NK-92 (cell line): Measurements from ENCODE around the gene S1PR3.
"Not testable (repeated sequence)": the region's sequence is repeated elsewhere in the genome, so short reads cannot be mapped to it uniquely, and the experiment has no call there.

Experiments
- DNase-seq: peaks from one replicate; lab custom pipeline; 2025; ENCODE audit not compliant: unreplicated experiment; lab: John Stamatoyannopoulos, UW

The S1PR3 gene

GRCh38 chr9:88991066-88992034 lies at the start of gene S1PR3:
Gene S1PR3, plus strand, starts transcription at chr9:88991468. Its CDS starts 9,733 bp downstream, at chr9:89001201.
- DNase-seq, result no peak

GRCh38 chr9:88941586-88941985 lies 49.7 kb upstream of the S1PR3 start:
- not testable (repeated sequence) for DNase-seq

DNA sequence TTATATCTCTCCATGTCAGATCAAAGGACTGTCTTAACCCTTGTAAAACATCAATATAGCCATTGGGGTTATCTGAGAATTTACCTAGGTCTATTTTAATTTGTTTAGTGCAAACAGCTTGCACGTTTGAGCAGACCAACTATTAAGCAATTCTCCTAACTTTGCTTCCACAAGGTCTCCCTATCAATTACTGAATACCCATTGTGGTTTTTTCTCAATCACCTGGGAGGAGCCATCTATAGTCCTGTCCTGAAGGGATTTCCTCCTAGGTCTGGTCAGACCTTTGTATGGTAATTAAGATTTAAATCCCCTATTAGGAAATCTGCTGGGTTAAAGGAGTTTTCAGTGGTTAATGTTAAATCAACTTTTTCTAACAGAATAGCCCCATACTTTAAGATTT lies 48.9 kb upstream of the S1PR3 start:
- DNase-seq, result no peak

- DNase-seq, result no peak
Measured at GRCh38 chr9:88945636-88946333, 45.5 kb upstream of the S1PR3 start.

GRCh38 chr9:88947581-88948573 lies 43.4 kb upstream of the S1PR3 start:
- no peak for DNase-seq

- no peak for DNase-seq
Measured at GRCh38 chr9:88949425-88949824, 41.8 kb upstream of the S1PR3 start.

GRCh38 chr9:88949961-88950340 lies 41.3 kb upstream of the S1PR3 start:
- DNase-seq, result no peak

GRCh38 chr9:88950341-88951154 lies 40.7 kb upstream of the S1PR3 start:
- no peak for DNase-seq

DNA sequence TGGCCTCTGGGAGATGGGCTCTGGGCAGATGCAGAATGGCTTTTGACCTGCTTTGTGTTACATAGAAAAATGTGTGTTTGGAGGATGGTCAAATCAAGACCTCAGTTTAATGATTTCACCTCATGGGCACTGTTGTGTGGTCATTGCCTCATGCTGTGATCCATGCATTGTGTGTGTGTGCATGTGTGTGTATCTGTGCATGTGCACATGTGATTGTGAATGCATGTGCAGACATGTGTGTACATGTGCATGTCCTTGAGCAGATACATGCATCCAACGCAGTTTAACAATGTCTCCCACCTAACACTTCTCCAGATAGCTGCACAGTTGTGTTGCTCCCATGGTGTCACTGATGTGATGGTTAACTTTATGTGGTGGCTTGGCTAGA lies 40.1 kb upstream of the S1PR3 start:
- no peak for DNase-seq

DNA sequence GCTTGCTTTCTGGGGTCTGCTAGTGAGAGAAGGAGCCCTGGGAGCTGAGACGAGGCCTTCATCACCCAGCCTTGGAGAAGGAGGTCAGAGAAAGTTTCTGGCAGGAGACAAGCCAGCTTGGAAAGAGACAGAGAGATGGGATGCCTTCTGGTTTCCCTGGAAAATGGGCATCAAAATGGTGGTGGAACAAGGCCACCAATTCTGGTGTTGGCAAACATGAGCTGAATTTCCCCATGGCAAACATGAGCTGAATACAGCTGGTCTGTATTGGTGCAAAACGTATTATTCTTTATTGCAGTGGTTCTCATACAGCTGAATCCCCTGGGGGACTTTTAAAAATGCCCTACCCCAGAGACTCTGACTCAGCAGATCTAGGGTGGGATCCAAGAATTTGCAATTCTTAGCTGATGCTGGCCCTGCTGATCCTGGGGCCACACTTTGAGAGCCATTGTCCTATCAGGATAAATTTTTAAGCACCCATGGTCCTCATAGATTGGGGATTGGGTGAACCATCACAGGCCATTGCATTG lies 39.1 kb upstream of the S1PR3 start:
- no peak for DNase-seq

GRCh38 chr9:88952976-88953375 lies 38.3 kb upstream of the S1PR3 start:
- DNase-seq, result no peak

GRCh38 chr9:88953381-88954029 lies 37.8 kb upstream of the S1PR3 start:
- DNase-seq, result no peak

DNA sequence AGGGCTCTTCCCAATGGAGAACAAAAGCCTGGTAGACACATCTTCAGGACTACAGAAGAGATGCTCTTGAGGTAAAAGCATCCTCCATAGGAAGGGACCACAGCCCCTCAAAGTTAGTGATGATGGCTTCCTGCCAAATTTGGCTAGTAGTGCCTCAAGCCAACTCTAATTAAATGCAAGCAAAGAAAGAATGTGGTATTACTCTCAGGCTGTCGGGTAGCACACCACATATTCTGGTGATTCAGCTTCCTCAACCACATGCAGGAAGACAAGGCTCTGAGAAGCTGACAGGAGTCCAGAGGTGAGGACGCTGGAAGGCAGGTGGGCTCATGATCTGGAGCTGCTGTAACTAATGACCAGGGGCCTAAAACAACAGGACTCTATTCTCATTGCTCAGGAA lies 37.2 kb upstream of the S1PR3 start:
- no peak for DNase-seq

DNA sequence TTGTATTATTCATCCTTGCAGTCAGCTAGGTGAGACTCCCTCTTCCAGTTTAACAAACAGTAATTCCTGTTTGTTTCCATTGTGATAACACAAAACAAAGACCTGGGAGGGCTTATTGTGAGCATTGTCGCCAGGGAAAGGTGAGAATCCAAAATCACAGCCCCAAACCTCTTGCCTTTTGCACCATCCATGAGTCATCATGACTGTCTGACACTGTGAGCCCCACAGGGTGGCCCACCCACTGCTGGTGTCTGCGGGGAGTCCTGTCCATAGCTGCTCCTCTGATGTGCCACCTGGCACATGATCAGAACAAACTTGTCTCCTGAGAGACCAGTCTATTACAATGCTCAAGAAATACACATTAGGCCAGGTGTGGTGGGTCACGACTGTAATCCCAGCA lies 33.7 kb upstream of the S1PR3 start:
- DNase-seq, result no peak

- no peak for DNase-seq
Measured at GRCh38 chr9:88959727-88960469, 31.4 kb upstream of the S1PR3 start.

GRCh38 chr9:88960632-88961031 lies 30.6 kb upstream of the S1PR3 start:
- DNase-seq, result no peak

GRCh38 chr9:88965473-88965872 lies 25.8 kb upstream of the S1PR3 start:
- no peak for DNase-seq

DNA sequence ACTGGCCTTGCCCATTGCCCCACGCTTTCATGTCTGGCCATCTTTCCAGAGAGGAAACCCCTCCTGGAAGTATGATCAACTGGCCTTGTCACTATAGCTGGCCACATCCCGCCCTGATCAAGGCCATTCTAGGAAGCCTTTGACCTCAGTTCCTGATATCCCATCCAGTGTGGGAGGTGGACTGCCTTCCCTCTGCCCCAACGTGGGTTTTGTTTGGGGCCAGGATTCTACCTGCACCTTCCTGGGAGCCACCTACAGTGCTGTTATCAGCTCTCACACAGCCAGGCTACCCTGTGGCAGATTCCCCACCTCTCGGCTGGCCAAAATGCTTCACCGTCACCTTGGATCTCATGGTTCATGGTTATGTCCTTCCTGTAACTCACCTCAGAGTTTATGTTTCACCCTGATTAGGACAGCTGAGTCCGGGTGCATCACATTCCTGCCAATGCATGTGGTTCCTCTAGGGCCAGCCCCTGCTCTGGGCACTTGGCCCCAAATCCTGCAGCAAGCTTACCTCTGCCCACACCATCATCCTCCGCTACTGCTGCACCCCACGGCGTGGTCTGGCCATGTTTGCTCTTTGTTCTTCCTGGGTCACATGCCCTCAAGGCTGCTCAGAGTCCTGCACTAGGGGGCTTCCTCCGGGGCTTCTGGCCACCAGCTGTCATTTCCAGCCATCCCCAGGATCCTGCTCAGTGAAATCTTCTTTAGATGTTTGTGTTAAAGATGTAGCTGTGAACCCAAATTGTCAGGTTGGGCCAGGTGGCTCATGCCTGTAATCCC lies 24.2 kb upstream of the S1PR3 start:
- DNase-seq, result no peak
